ENCODE measurements around the gene SERINC4. TPM values are rescaled to one million over a fixed set of nuclear protein-coding genes. Genes with fewer than 3 reads are reported as not detected.

SERINC4 gene
- total and polyA plus RNA-seq, 2 experiments from 2014 or later: not detected

- H3K9ac ChIP-seq: no peak overlapping the region
- no peaks in the 10 kb centered on the region for H3K9me2 ChIP-seq (ENCODE audit: insufficient read depth)
- TF ChIP-seq EZH2 (IDR thresholded peaks at IDR 0.05; ENCODE audit: insufficient read depth, poor library complexity, severe bottlenecking): no peak
- no peak for TF ChIP-seq EZH2phosphoT487 (IDR thresholded peaks at IDR 0.05; ENCODE audit: insufficient read depth, low read depth)
- no peak overlapping the region for H3K4me3 ChIP-seq
- H4K20me1 ChIP-seq (ENCODE audit: insufficient read depth): no peaks in the 10 kb centered on the region
- peaks cover 74% of the 10 kb centered on the region for H3K36me3 ChIP-seq (ENCODE audit: low read depth)
- H2AFZ ChIP-seq: no peak overlapping the region
- H3K27me3 ChIP-seq (replicated peaks; ENCODE audit: insufficient read depth): no peaks in the 10 kb centered on the region
- no peaks in the 10 kb centered on the region for H3K9me3 ChIP-seq (ENCODE audit: low read depth)
- WGBS, 2 experiments (ENCODE audit: low coverage in 1 of 2, low lambda C conversion rate in 2 of 2, missing lambda C conversion rate in 2 of 2): 51 to 52% methylated on average over 5 of the region's 5 CpGs
- H3K4me1 ChIP-seq (ENCODE audit: insufficient read depth): no peaks in the 10 kb centered on the region
- H3K79me2 ChIP-seq (ENCODE audit: insufficient read depth): 0 out of 2 replicates have a peak, but pooled peaks cover 5% of the 10 kb centered on the region
- no peak overlapping the region for H3K27ac ChIP-seq
- in situ Hi-C loops (cut with MboI): no loop called here
- peak; percentile 81 for DNase-seq
- H3F3A ChIP-seq (ENCODE audit: insufficient read depth): peaks cover 69% of the 10 kb centered on the region
- no peak overlapping the region for H3K4me2 ChIP-seq (ENCODE audit: unreplicated experiment)
Measured at GRCh38 chr15:43769584-43770228, 30.3 kb downstream of the SERINC4 start.

- Histone ChIP-seq H3K4me2 (ENCODE audit: unreplicated experiment) (no peak overlapping the region), H3F3A (ENCODE audit: insufficient read depth) (peaks cover 47% of the 10 kb centered on the region), H3K4me3 (no peak overlapping the region), H3K27me3 (replicated peaks; ENCODE audit: insufficient read depth) (no peaks in the 10 kb centered on the region), H2AFZ (no peak overlapping the region), H4K20me1 (ENCODE audit: insufficient read depth) (no peaks in the 10 kb centered on the region), H3K27ac (peak overlapping the region; percentile 36; the same call in 1 of the 2 replicates), H3K79me2 (ENCODE audit: insufficient read depth) (peaks cover 24% of the 10 kb centered on the region), H3K9me3 (ENCODE audit: low read depth) (no peaks in the 10 kb centered on the region), H3K36me3 (ENCODE audit: low read depth) (peaks cover 73% of the 10 kb centered on the region), H3K9me2 (ENCODE audit: insufficient read depth) (no peaks in the 10 kb centered on the region), H3K9ac (no peak overlapping the region), H3K4me1 (ENCODE audit: insufficient read depth) (peaks cover 15% of the 10 kb centered on the region)
- TF ChIP-seq EZH2 (IDR thresholded peaks at IDR 0.05; ENCODE audit: insufficient read depth, poor library complexity, severe bottlenecking): no peak
- TF ChIP-seq EZH2phosphoT487 (IDR thresholded peaks at IDR 0.05; ENCODE audit: insufficient read depth, low read depth): no peak
- no peak for DNase-seq
- 51 to 56% methylated on average over 2 of the region's 2 CpGs for WGBS, 2 experiments (ENCODE audit: low coverage in 1 of 2, low lambda C conversion rate in 2 of 2, missing lambda C conversion rate in 2 of 2)
- in situ Hi-C loops (cut with MboI): no loop called here
Measured at GRCh38 chr15:43763819-43764446, 36.1 kb downstream of the SERINC4 start.

- TF ChIP-seq EZH2 (IDR thresholded peaks at IDR 0.05; ENCODE audit: insufficient read depth, poor library complexity, severe bottlenecking): no peak
- TF ChIP-seq EZH2phosphoT487 (IDR thresholded peaks at IDR 0.05; ENCODE audit: insufficient read depth, low read depth): no peak
- Histone ChIP-seq H4K20me1 (ENCODE audit: insufficient read depth) (no peaks in the 10 kb centered on the region), H3K4me1 (ENCODE audit: insufficient read depth) (peaks cover 15% of the 10 kb centered on the region), H3K4me2 (ENCODE audit: unreplicated experiment) (no peak overlapping the region), H3K36me3 (ENCODE audit: low read depth) (peaks cover 70% of the 10 kb centered on the region), H3F3A (ENCODE audit: insufficient read depth) (peaks cover 44% of the 10 kb centered on the region), H3K79me2 (ENCODE audit: insufficient read depth) (peaks cover 34% of the 10 kb centered on the region), H3K9ac (no peak overlapping the region), H3K27me3 (replicated peaks; ENCODE audit: insufficient read depth) (no peaks in the 10 kb centered on the region), H3K9me3 (ENCODE audit: low read depth) (no peaks in the 10 kb centered on the region), H3K9me2 (ENCODE audit: insufficient read depth) (no peaks in the 10 kb centered on the region), H3K4me3 (no peak overlapping the region), H3K27ac (peak overlapping the region; percentile 36), H2AFZ (no peak overlapping the region)
- in situ Hi-C loops (cut with MboI): no loop called here
- peak; percentile 31 for DNase-seq
- WGBS, 2 experiments (ENCODE audit: low coverage in 1 of 2, low lambda C conversion rate in 2 of 2, missing lambda C conversion rate in 2 of 2): 46 to 50% methylated on average over 6 of the region's 6 CpGs
Measured at GRCh38 chr15:43762824-43763223, 37.2 kb downstream of the SERINC4 start.

GRCh38 chr15:43751885-43752284 is 48.1 kb downstream of the SERINC4 start:
- Histone ChIP-seq H3K4me3 (no peak overlapping the region), H3K4me1 (ENCODE audit: insufficient read depth) (peaks cover 25% of the 10 kb centered on the region), H3K9ac (no peak overlapping the region), H3K79me2 (ENCODE audit: insufficient read depth) (peaks cover 100% of the 10 kb centered on the region), H4K20me1 (ENCODE audit: insufficient read depth) (peaks cover 15% of the 10 kb centered on the region; the same call in 1 of the 2 replicates), H3K36me3 (ENCODE audit: low read depth) (peaks cover 30% of the 10 kb centered on the region), H3K4me2 (ENCODE audit: unreplicated experiment) (no peak overlapping the region), H3K27me3 (replicated peaks; ENCODE audit: insufficient read depth) (no peaks in the 10 kb centered on the region), H2AFZ (no peak overlapping the region), H3K27ac (no peak overlapping the region), H3K9me3 (ENCODE audit: low read depth) (no peaks in the 10 kb centered on the region), H3K9me2 (ENCODE audit: insufficient read depth) (no peaks in the 10 kb centered on the region), H3F3A (ENCODE audit: insufficient read depth) (0 out of 2 replicates have a peak, but pooled peaks cover 5% of the 10 kb centered on the region)
- in situ Hi-C loops (cut with MboI): no loop called here
- 67 to 72% methylated on average over 6 of the region's 6 CpGs for WGBS, 2 experiments (ENCODE audit: low coverage in 1 of 2, low lambda C conversion rate in 2 of 2, missing lambda C conversion rate in 2 of 2)
- no peak for TF ChIP-seq EZH2 (IDR thresholded peaks at IDR 0.05; ENCODE audit: insufficient read depth, poor library complexity, severe bottlenecking)
- TF ChIP-seq EZH2phosphoT487 (IDR thresholded peaks at IDR 0.05; ENCODE audit: insufficient read depth, low read depth): no peak
- no peak for DNase-seq

Measured in GM23248 (cell line).